ENCODE results near the gene ATCAY. TPM values are rescaled to one million over a fixed set of nuclear protein-coding genes. Genes with fewer than 3 reads are reported as not detected.

The ATCAY gene
- total RNA-seq, 2 donors from 2014 or later = 3.9 to 8.3 TPM

- Histone ChIP-seq H3K4me3 (no peak overlapping the region), H3K27ac (no peak overlapping the region), H3K36me3 (no peaks in the 10 kb centered on the region), H3K4me1 (replicated peaks) (no peaks in the 10 kb centered on the region), H3K27me3 (replicated peaks; ENCODE audit: insufficient read depth) (peaks cover under 1% of the 10 kb centered on the region), H3K9me3 (no peaks in the 10 kb centered on the region)
- DNase-seq (ENCODE audit: low spot score) = no peak
- intact Hi-C loops (cut with DNase I) = no loop called here
- 81% methylated on average over 24 of the region's 25 CpGs for WGBS
- TF ChIP-seq POLR2AphosphoS5 (IDR thresholded peaks at IDR 0.05) (no peak), POLR2A (IDR thresholded peaks at IDR 0.05) (no peak), CTCF (IDR thresholded peaks at IDR 0.05) (no peak)
These were observed 17.5 kb upstream of the ATCAY start for GRCh38 chr19:3862826-3863500.

DNA sequence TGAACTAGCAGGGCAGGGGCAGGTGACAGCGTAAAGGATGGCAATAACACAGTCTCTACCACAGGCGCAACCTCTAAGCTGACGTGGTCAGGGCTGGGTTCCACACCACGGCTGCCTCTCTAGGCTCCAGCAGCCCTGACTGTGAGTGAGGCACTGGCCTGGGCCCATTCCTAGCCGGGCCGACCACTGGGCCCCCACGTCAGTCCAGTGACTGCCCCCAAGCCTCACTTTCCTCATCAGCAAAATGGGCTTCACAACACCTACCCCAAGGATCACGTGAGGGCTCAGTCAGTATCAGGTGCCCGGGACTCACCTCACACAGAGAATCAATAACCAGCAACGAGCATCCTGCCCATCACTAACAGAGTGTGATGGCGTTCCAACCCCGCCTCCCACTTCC is 16.8 kb upstream of the ATCAY start:
- Histone ChIP-seq H3K27ac (no peak overlapping the region), H3K36me3 (no peaks in the 10 kb centered on the region), H3K4me1 (replicated peaks) (no peaks in the 10 kb centered on the region), H3K27me3 (replicated peaks; ENCODE audit: insufficient read depth) (peaks cover 7% of the 10 kb centered on the region), H3K9me3 (no peaks in the 10 kb centered on the region), H3K4me3 (no peak overlapping the region)
- intact Hi-C loops (cut with DNase I) = no loop called here
- whole genome bisulfite sequencing = 80% methylated on average over 12 of the region's 12 CpGs
- TF ChIP-seq POLR2AphosphoS5 (IDR thresholded peaks at IDR 0.05) (no peak), POLR2A (IDR thresholded peaks at IDR 0.05) (no peak), CTCF (IDR thresholded peaks at IDR 0.05) (no peak)
- no peak for DNase-seq (ENCODE audit: low spot score)

- no peak overlapping the region for H3K4me3 ChIP-seq
- no peaks in the 10 kb centered on the region for H3K9me3 ChIP-seq
- 56% methylated on average over 14 of the region's 14 CpGs for WGBS
- intact Hi-C loops (cut with DNase I) = no loop called here
- DNase-seq (ENCODE audit: low spot score) = no peak
- H3K4me1 ChIP-seq (replicated peaks) = no peaks in the 10 kb centered on the region
- TF ChIP-seq POLR2AphosphoS5 (IDR thresholded peaks at IDR 0.05) = no peak
- no peak for TF ChIP-seq CTCF (IDR thresholded peaks at IDR 0.05)
- TF ChIP-seq POLR2A (IDR thresholded peaks at IDR 0.05) = no peak
- H3K36me3 ChIP-seq = no peaks in the 10 kb centered on the region
- H3K27me3 ChIP-seq (replicated peaks; ENCODE audit: insufficient read depth) = peaks cover 17% of the 10 kb centered on the region
- no peak overlapping the region for H3K27ac ChIP-seq
These were observed 13.4 kb upstream of the ATCAY start for GRCh38 chr19:3866910-3867638.

- Histone ChIP-seq H3K9me3 (no peaks in the 10 kb centered on the region), H3K4me3 (peak overlapping the region in 1 of 2 donors; percentile 8), H3K27ac (no peak overlapping the region), H3K36me3 (no peaks in the 10 kb centered on the region), H3K4me1 (replicated peaks) (no peaks in the 10 kb centered on the region), H3K27me3 (replicated peaks; ENCODE audit: insufficient read depth) (peaks cover 17% of the 10 kb centered on the region)
- no peak for TF ChIP-seq POLR2AphosphoS5 (IDR thresholded peaks at IDR 0.05)
- TF ChIP-seq CTCF (IDR thresholded peaks at IDR 0.05) = no peak
- no peak for TF ChIP-seq POLR2A (IDR thresholded peaks at IDR 0.05)
- no peak for DNase-seq (ENCODE audit: low spot score)
- WGBS = 14% methylated on average over 29 of the region's 30 CpGs
- intact Hi-C loops (cut with DNase I) = no loop called here
These were observed 12.3 kb upstream of the ATCAY start for GRCh38 chr19:3867971-3868769.
